ENCODE results near the gene ALG1. TPM values are rescaled to one million over a fixed set of nuclear protein-coding genes. Genes with fewer than 3 reads are reported as not detected.

The ALG1 gene
- total and polyA plus RNA-seq, 10 of the 15 experiments (the other 5 are each of a cell fraction or from before 2014, with no cell fraction given), result 1.5 to 43.2 (median 23.8) TPM

GRCh38 chr16:5075637-5076036, 4.0 kb downstream of the ALG1 start:
- ATAC-seq (no peak), FAIRE-seq (no peak), DNase-seq (ENCODE audit: low read depth, low spot score) (no peak)
- no peak overlapping the region for H3K4me2 ChIP-seq (ENCODE audit: control insufficient read depth, insufficient read depth)
- no peak overlapping the region for H2AFZ ChIP-seq (ENCODE audit: control insufficient read depth, low read depth, low read length)
- no TSS peak for BruUV-seq (replicated peaks)
- RAD21 ChIA-PET (ENCODE audit: unreplicated experiment), result no interaction called here
- TF ChIP-seq TCF12 (IDR thresholded peaks at IDR 0.05; ENCODE audit: low read depth, low read length) (no peak), NBN (IDR thresholded peaks at IDR 0.05) (no peak), HDAC6 (IDR thresholded peaks at IDR 0.05; ENCODE audit: unreplicated experiment) (no peak), MTA3 (IDR thresholded peaks at IDR 0.05; ENCODE audit: borderline replicate concordance, low read length) (no peak), MAX (IDR thresholded peaks at IDR 0.05; ENCODE audit: low read depth, low read length) (no peak), ZSCAN29 (IDR thresholded peaks at IDR 0.05) (no peak), NKRF (conservative IDR thresholded peaks at IDR 0.05) (no peak), IKZF2 (IDR thresholded peaks at IDR 0.05) (no peak), POLR2AphosphoS2 (IDR thresholded peaks at IDR 0.05; ENCODE audit: low read depth, low read length) (no peak), NFXL1 (IDR thresholded peaks at IDR 0.05; ENCODE audit: borderline replicate concordance) (no peak), SIN3A (IDR thresholded peaks at IDR 0.05; ENCODE audit: low read depth, low read length) (no peak)
- in situ Hi-C loops (cut with MboI) (no loop called here), intact Hi-C loops (cut with micrococcal nuclease; ENCODE audit: unreplicated experiment) (no loop called here)
- POLR2A ChIA-PET, result no interaction called here
- no peaks in the 10 kb centered on the region for H4K20me1 ChIP-seq (ENCODE audit: control insufficient read depth, insufficient read depth)
- SMC1A ChIA-PET (ENCODE audit: uncharacterized antibody, unreplicated experiment), result interaction anchor here (1.2 kb wide), 1 partner anchor 30 kb away, joined by 3 read pairs; no protein-coding TSS in a partner anchor
- peaks cover 10% of the 10 kb centered on the region for H3K4me1 ChIP-seq (ENCODE audit: control insufficient read depth, insufficient read depth, low read length)
- CTCF ChIA-PET, result interaction anchor here (2.9 kb wide), 1 partner anchor 9 kb away, joined by 9 read pairs; no protein-coding TSS in a partner anchor
- H3K36me3 ChIP-seq (ENCODE audit: control insufficient read depth in 2 of 2, insufficient read depth in 2 of 2, low read length in 1 of 2), result peaks cover 5% of the 10 kb centered on the region in 2 experiments; a peak in 3 of 4 replicates
- no peak overlapping the region for H3K27ac ChIP-seq (ENCODE audit: control insufficient read depth, insufficient read depth)
- H3K27me3 ChIP-seq (replicated peaks in 1 of 2; ENCODE audit: control insufficient read depth in 2 of 2, insufficient read depth in 2 of 2, low read length in 1 of 2), result no peaks in the 10 kb centered on the region
- no peaks in the 10 kb centered on the region for H3K9me3 ChIP-seq (replicated peaks; ENCODE audit: control insufficient read depth, insufficient read depth, low read length)
- WGBS (ENCODE audit: insufficient coverage, insufficient replicate concordance, low lambda C conversion rate, missing lambda C conversion rate), result 86% methylated on average over 5 of the region's 5 CpGs
- no peak overlapping the region for H3K4me3 ChIP-seq
- no peak overlapping the region for H3K9ac ChIP-seq (ENCODE audit: control insufficient read depth, insufficient read depth, low read length)
- peaks cover 10% of the 10 kb centered on the region for H3K79me2 ChIP-seq (ENCODE audit: control insufficient read depth, insufficient read depth, low read length)

All from GM12878 (cell line).